ENCODE data around the gene ZNF595. TPM values are rescaled to one million over a fixed set of nuclear protein-coding genes. Genes with fewer than 3 reads are reported as not detected.
"Not testable (repeated sequence)": the region's sequence is repeated elsewhere in the genome, so short reads cannot be mapped to it uniquely, and the experiment has no call there.

Gene ZNF595
- total RNA-seq, 6 donors from 2014 or later: 11.7 to 36.7 (median 23.4) TPM

DNA sequence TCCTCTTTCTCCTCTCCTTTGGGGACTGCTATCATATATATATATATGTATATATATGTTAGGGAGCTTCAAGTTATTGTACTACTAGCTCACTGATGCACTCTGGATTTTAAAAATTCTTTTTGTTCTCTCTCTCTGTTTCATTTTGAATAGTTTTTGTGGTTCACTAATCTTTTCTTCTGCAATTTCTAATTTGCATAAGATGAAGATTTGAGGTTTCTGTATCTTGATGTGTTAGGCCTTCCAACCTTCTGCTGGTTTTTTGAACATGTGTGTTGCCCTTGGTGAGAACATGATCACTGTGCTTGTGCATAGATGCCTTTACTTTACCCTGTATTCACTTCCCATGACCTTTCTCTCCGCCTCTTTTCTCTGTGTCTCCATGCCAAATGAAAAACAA is 63.4 kb downstream of the ZNF595 start:
- H3K4me1 ChIP-seq: no peaks in the 10 kb centered on the region
- no peak for DNase-seq
- H3K9me3 ChIP-seq: peaks cover 0 to 7% (median 1%) of the 10 kb centered on the region in 4 donors
- TF ChIP-seq EP300 (IDR thresholded peaks at IDR 0.05) (no peak), POLR2AphosphoS5 (IDR thresholded peaks at IDR 0.05) (no peak), POLR2A (IDR thresholded peaks at IDR 0.05) (no peak)
- TF ChIP-seq, protein P1, sequence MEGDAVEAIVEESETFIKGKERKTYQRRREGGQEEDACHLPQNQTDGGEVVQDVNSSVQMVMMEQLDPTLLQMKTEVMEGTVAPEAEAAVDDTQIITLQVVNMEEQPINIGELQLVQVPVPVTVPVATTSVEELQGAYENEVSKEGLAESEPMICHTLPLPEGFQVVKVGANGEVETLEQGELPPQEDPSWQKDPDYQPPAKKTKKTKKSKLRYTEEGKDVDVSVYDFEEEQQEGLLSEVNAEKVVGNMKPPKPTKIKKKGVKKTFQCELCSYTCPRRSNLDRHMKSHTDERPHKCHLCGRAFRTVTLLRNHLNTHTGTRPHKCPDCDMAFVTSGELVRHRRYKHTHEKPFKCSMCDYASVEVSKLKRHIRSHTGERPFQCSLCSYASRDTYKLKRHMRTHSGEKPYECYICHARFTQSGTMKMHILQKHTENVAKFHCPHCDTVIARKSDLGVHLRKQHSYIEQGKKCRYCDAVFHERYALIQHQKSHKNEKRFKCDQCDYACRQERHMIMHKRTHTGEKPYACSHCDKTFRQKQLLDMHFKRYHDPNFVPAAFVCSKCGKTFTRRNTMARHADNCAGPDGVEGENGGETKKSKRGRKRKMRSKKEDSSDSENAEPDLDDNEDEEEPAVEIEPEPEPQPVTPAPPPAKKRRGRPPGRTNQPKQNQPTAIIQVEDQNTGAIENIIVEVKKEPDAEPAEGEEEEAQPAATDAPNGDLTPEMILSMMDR (IDR thresholded peaks at IDR 0.05): no peak
- WGBS, 2 donors: 90 to 100% methylated on average over 1 of the region's 1 CpG
- ATAC-seq (ENCODE audit: low FRiP score in 2 of 2): no peak
- H3K4me3 ChIP-seq: no peak overlapping the region
- no peak overlapping the region for H3K27ac ChIP-seq
- no peaks in the 10 kb centered on the region for H3K36me3 ChIP-seq
- no peaks in the 10 kb centered on the region for H3K27me3 ChIP-seq

DNA sequence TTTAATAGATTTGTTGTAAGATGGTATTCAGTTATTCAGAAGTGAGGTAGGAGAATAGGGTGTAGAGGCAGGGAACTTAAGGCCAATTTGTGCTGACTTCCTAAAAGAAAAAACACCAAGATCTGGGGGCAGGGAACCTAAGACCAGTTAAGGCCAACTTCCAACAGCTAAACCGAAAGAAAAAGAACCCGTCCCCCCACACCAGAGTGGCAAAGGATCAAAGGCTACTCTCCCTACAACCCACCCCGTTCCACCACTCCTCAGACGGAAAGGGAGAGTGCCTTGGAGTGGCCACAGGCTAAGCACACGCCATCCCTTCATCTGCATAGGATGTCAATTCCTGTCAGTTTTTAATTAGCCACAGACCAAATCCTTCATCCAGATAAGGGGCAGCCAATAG is 67.5 kb downstream of the ZNF595 start:
- 65 to 66% methylated on average over 5 of the region's 5 CpGs for WGBS, 2 donors
- Histone ChIP-seq H3K27ac (peak overlapping the region in 2 of 4 donors; percentile 19 to 35), H3K36me3 (no peaks in the 10 kb centered on the region), H3K4me3 (no peak overlapping the region), H3K27me3 (no peaks in the 10 kb centered on the region), H3K9me3 (peaks cover 0 to 7% (median 2%) of the 10 kb centered on the region in 4 donors), H3K4me1 (peaks cover 3 to 10% (median 5%) of the 10 kb centered on the region in 4 donors)
- TF ChIP-seq, protein P1 (IDR thresholded peaks at IDR 0.05): no peak
- DNase-seq (no peak), ATAC-seq (ENCODE audit: low FRiP score in 2 of 2) (no peak)

DNA sequence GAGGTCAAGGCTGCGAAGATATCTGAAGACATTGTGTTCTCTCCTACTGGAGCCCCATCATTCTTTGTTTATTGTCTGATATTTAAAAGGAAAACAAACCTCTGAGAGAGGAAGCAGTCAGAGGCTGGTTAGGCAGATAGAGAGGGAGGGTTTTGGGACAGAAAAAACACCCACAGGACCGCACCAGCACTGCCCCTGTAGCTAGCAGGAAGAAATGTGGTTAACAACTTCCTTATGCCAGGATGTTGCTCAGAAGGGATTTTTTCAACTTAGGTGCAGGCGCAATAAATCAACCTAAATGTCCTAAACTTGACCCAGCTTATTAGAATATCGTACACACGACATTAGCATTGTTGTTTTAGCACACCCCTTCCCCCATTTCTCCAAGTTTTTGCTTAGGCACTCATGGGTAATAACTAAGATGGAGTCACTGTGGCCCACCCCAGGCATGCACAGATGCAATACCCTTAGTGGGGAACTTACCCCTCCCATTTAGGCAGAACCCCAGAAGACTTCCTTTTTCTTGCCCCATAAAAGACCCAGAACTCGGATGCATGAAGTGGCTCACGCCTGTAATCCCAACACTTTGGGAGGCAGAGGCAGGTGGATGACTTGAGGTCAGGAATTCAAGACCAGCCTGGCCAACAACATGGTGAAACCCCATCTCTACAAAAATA is 68.4 kb downstream of the ZNF595 start:
- 51 to 68% methylated on average over 7 of the region's 7 CpGs for WGBS, 2 donors
- no peak for ATAC-seq (ENCODE audit: low FRiP score in 2 of 2)
- Histone ChIP-seq H3K4me1 (peaks cover 10 to 17% (median 10%) of the 10 kb centered on the region in 4 donors), H3K9me3 (peaks cover 0 to 9% (median 4%) of the 10 kb centered on the region in 4 donors), H3K27ac (peak overlapping the region in 1 of 4 donors; percentile 35), H3K27me3 (no peaks in the 10 kb centered on the region), H3K36me3 (peaks cover 0 to 1% (median 0%) of the 10 kb centered on the region in 4 donors), H3K4me3 (no peak overlapping the region)
- DNase-seq: peak in 1 of 2 donors; percentile 34
- TF ChIP-seq EP300 (IDR thresholded peaks at IDR 0.05): no peak
- TF ChIP-seq, protein P1 (IDR thresholded peaks at IDR 0.05): no peak
- no peak for TF ChIP-seq POLR2AphosphoS5 (IDR thresholded peaks at IDR 0.05)
- no peak for TF ChIP-seq POLR2A (IDR thresholded peaks at IDR 0.05)

DNA sequence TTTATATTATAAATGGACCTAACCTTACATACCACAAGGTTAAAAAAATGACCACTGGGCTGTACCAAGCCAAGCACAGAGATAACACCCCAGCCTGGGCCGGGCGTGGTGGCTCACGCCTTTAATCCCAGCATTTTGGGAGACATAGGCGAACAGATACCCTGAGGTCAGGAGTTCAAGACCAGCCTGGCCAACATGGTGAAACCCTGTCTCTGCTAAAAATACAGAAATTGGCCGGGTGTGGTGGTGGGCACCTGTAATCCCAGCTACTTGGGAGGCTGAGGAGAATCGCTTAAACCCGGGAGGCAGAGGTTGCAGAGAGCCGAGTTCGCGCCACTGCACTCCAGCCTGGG is 70.8 kb downstream of the ZNF595 start:
- not testable (repeated sequence) for ATAC-seq (ENCODE audit: low FRiP score in 2 of 2); DNase-seq; H3K27me3 ChIP-seq
- Histone ChIP-seq H3K4me3 (peak overlapping the region in 3 of 4 donors; percentile 70 to 78 (median 75)), H3K9me3 (peaks cover 0 to 24% (median 12%) of the 10 kb centered on the region in 4 donors), H3K27ac (peak overlapping the region; percentile 82 to 95 (median 92)), H3K4me1 (peaks cover 10 to 17% (median 10%) of the 10 kb centered on the region in 4 donors), H3K36me3 (peaks cover 0 to 23% (median 6%) of the 10 kb centered on the region in 4 donors)
- 47 to 61% methylated on average over 10 of the region's 10 CpGs for WGBS, 2 donors

DNA sequence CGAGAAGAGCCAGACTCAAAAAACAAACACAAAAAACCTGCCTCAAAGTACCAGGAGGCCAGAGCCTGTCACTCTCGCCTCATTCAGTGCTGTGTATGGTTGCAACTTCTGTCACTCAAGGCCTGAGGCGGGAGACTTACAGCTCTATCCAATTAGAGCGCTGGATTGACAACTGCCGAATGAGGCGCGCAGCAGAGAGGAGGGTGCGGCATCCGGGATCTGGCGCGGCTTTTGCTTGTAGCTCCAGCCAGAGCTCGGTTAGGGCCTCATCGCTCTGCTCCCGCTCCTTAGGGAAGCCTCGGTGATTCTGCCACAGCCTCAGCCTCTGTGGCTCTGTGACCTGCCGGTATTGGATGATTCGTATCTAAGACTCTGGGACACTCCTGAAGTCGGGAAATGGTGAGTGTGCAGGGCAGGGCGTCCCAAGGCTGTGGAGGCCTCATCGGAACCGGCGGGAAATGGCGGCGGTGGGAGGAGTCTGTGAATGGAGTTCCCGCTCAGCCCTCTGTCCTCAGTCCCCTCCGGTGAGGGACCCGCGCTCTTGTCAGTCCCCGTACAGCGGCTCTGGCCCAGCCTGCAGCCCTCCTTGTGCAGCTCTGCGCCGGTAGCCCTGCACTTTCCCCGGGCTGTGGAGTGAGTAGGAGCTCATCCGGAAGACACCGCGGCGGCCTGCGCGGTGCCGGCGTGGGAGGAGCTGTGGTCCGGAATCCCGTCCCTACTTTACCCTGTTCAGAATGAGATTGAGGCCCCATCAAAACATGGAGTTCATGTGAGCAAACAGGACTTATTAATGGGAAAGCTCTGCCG is 71.4 kb downstream of the ZNF595 start, which contains the start of gene ZNF718:
ZNF718 (plus strand) TSS at position 227 of the 807 bp plus-strand sequence; CDS start at position 397, 170 bp downstream.
- Histone ChIP-seq H3K27ac (peak within 1 kb of the TSS; percentile 82 to 95 (median 92)), H3K4me1 (peaks cover 10 to 17% (median 10%) of the 10 kb centered on the region in 4 donors), H3K27me3 (no peaks in the 10 kb centered on the region), H3K36me3 (peaks cover 0 to 23% (median 6%) of the 10 kb centered on the region in 4 donors), H3K9me3 (peaks cover 0 to 27% (median 12%) of the 10 kb centered on the region in 4 donors), H3K4me3 (peak within 1 kb of the TSS; percentile 61 to 78 (median 72))
- ATAC-seq (ENCODE audit: low FRiP score in 2 of 2) (peak; percentile 100), DNase-seq (peak; percentile 91 to 96)
- WGBS, 2 donors: 0 to 16% methylated on average over 18 to 42 of the region's 44 CpGs
- TF ChIP-seq POLR2A (IDR thresholded peaks at IDR 0.05): peak in 3 of 4 donors; percentile 21 to 87 (median 76)
- TF ChIP-seq EP300 (IDR thresholded peaks at IDR 0.05): no peak
- TF ChIP-seq, protein P1 (IDR thresholded peaks at IDR 0.05): no peak
- peak; percentile 78 to 80 for TF ChIP-seq POLR2AphosphoS5 (IDR thresholded peaks at IDR 0.05)
